PFSK-1 (cell line): Measurements from ENCODE around the gene C3.

Experiments used
- FOXP2 ChIP-seq: optimal IDR thresholded peaks from 2 replicates; pipeline ENCODE3; 2011; ENCODE audit warnings: borderline replicate concordance, control low read depth, inconsistent platforms; ENCODE audit not compliant: insufficient read depth; ENCODE audit errors: extremely low read length, extremely low read depth
- POLR2AphosphoS5 ChIP-seq: IDR thresholded peaks from 2 replicates; pipeline ENCODE4 v1.6.1; 2012; ENCODE audit warnings: low read depth, mild to moderate bottlenecking, control low read depth, low read length, moderate library complexity
- SIN3A ChIP-seq: IDR thresholded peaks from 2 replicates; pipeline ENCODE4 v1.6.1; 2012; ENCODE audit warnings: mild to moderate bottlenecking, low read length, moderate library complexity, borderline replicate concordance; ENCODE audit not compliant: insufficient read depth
- TAF1 ChIP-seq: IDR thresholded peaks from 2 replicates; pipeline ENCODE4 v1.6.1; 2012; ENCODE audit warnings: low read length, control low read depth, borderline replicate concordance; ENCODE audit not compliant: insufficient read depth
- TF ChIP-seq, protein P1 (sequence below), 2 experiments: IDR thresholded peaks; 2 replicates each; pipeline versions ENCODE4 v1.6.1 to v1.8.0; 2011 to 2012; ENCODE audit warnings: low read depth in 2 of 2, low read length in 2 of 2, control low read depth in 1 of 2, inconsistent platforms in 1 of 2, mild to moderate bottlenecking in 1 of 2, moderate library complexity in 1 of 2; ENCODE audit not compliant: insufficient read depth in 1 of 2

C3 gene

DNA sequence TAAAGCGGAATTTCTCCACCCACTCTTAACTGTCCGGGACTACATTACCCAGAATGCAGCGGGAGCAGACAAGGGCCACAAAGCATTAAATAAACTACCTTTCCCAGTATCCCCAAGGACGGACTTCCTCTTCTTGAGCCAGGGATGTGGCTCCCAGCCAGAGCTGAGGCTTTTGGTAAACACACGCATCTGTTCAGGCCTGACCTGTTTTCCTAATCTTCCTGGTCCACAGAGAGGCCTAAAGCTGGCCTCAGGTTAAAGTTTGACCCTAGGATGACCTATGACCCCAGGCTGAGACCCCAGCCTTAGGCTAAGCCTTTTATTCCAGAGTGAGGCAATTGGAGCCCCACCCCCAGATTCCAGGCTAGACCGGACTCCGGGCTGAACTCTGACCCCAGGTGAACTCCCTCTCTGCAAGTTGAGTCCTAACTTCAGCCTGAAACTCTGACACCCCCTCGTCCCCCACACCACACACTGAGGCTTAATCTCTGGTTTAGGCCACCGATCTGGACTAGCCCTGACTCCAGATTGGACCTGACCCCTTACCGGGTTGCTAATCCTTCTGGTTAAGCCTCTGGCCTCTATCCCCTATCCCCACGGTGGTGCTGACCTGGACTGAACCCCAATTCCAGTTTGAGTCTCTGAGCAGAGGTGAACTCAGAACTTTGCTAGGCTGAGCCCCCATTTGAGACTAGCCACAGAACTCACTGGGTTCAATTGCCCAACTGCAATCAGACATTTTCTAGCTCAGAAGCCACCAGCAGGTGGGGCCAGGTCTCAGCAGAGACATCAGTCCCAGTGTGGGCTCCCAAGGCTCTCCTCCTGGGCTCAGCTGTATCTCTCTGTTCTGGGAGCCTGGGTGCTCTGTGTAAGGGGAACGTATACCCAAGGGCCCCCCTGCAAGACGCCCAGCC is 17.7 kb upstream of the C3 start:
- TF ChIP-seq FOXP2 (peak; percentile 63), POLR2AphosphoS5 (no peak), TAF1 (0 out of 2 replicates have a peak, but pooled peaks have one; percentile 16), SIN3A (0 out of 2 replicates have a peak, but pooled peaks have one; percentile 29)
- TF ChIP-seq, protein P1, sequence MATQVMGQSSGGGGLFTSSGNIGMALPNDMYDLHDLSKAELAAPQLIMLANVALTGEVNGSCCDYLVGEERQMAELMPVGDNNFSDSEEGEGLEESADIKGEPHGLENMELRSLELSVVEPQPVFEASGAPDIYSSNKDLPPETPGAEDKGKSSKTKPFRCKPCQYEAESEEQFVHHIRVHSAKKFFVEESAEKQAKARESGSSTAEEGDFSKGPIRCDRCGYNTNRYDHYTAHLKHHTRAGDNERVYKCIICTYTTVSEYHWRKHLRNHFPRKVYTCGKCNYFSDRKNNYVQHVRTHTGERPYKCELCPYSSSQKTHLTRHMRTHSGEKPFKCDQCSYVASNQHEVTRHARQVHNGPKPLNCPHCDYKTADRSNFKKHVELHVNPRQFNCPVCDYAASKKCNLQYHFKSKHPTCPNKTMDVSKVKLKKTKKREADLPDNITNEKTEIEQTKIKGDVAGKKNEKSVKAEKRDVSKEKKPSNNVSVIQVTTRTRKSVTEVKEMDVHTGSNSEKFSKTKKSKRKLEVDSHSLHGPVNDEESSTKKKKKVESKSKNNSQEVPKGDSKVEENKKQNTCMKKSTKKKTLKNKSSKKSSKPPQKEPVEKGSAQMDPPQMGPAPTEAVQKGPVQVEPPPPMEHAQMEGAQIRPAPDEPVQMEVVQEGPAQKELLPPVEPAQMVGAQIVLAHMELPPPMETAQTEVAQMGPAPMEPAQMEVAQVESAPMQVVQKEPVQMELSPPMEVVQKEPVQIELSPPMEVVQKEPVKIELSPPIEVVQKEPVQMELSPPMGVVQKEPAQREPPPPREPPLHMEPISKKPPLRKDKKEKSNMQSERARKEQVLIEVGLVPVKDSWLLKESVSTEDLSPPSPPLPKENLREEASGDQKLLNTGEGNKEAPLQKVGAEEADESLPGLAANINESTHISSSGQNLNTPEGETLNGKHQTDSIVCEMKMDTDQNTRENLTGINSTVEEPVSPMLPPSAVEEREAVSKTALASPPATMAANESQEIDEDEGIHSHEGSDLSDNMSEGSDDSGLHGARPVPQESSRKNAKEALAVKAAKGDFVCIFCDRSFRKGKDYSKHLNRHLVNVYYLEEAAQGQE (IDR thresholded peaks at IDR 0.05; ENCODE audit: insufficient read depth in 1 of 2, low read depth in 2 of 2, low read length in 2 of 2), result no peak

DNA sequence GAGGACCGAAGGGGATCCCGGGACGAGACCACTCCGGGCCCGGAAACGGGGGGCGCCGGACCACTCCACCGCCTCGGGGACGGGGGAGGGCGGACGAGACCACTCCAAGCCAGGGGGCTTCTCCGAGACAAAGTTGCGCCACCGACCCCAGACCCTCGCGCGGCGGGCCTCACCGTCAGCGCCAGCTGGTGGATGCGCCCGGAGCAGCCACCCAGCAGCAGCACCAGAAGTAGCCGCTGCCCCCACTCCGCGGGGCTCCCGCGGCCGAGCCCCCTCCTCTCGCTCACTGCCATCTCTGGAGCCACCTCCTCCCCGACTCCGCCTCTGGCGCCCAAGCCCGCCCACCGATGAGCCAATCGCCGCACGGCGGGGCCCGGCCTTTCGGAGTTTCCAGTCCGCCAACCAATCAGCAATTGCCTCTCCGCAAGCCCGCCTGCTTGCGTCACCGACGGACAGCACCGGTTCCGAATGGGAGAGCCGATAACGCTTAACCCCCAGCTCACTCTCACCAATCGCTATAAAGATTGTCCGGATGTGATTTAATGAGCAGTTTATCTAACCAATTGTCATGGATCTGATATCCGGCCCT is 16.9 kb upstream of the C3 start, which contains the start of gene GPR108:
Gene GPR108 (minus strand): TSS at position 297 of the 589 bp plus-strand sequence. CDS start 4 bp downstream, at position 293.
- peak; percentile 56 for TF ChIP-seq FOXP2
- no peak for TF ChIP-seq SIN3A

DNA sequence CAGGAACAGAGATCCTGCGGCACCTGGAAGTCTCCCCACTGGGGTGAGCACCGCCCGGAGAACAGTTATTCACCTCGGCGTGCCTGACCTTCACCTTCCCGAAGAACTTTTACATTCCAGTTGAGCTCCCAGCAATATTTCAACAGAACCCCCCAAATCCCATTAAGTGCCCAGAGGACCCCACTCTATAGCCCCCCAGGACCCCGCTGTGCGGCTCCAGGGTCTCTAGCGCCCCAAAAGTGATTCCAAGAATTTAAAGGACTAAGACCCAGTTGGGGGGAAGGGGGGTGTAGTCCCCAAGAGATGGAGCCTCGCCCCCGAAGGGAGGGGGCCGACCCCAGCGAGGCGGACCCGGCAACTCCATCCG is 16.4 kb upstream of the C3 start:
- TF ChIP-seq FOXP2 (no peak), TAF1 (no peak), POLR2AphosphoS5 (no peak)
- TF ChIP-seq, protein P1 (IDR thresholded peaks at IDR 0.05; ENCODE audit: insufficient read depth in 1 of 2, low read depth in 2 of 2, low read length in 2 of 2), result no peak

DNA sequence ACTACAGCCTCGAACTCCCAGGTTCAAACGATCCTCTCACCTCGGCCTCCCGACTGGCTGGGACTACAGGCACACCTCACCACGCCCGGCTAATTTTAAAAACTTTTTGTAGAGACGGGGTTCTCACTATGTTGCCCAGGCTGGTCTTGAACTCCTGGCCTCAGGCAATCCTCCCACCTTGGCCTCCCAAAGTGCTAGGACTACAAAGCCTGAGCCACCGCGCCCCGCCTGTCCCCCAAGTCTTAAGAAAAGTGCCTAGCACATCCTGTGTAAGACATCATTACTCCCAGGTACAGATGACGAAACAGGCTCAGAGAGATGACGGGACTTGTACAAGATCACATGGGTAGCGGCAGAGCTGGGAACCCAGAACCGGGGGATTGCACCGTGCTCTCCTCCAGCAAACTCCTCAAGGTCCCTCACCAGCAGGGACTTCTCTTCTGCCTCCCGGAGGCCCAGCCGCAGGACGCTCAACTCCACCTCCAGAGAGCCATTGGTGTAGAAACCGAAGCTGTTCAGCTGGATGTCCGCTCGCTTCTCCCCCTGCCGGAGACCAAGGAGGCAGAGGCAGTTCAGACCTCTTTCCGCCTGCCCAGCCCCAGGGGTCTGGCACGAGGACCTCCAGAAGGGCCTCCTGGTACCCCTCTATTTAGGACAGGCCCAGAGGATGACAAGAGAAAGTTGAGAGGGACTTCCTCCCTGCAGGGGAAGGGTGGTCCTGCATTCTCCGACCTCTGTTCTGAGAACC is 15.9 kb upstream of the C3 start:
- TF ChIP-seq, protein P1 (IDR thresholded peaks at IDR 0.05; ENCODE audit: insufficient read depth in 1 of 2, low read depth in 2 of 2, low read length in 2 of 2), result no peak
- no peak for TF ChIP-seq FOXP2
- no peak for TF ChIP-seq POLR2AphosphoS5
- TF ChIP-seq SIN3A, result peak; percentile 5; the same call in 1 of the 2 replicates
- TF ChIP-seq TAF1, result 0 out of 2 replicates have a peak, but pooled peaks have one; percentile 9

DNA sequence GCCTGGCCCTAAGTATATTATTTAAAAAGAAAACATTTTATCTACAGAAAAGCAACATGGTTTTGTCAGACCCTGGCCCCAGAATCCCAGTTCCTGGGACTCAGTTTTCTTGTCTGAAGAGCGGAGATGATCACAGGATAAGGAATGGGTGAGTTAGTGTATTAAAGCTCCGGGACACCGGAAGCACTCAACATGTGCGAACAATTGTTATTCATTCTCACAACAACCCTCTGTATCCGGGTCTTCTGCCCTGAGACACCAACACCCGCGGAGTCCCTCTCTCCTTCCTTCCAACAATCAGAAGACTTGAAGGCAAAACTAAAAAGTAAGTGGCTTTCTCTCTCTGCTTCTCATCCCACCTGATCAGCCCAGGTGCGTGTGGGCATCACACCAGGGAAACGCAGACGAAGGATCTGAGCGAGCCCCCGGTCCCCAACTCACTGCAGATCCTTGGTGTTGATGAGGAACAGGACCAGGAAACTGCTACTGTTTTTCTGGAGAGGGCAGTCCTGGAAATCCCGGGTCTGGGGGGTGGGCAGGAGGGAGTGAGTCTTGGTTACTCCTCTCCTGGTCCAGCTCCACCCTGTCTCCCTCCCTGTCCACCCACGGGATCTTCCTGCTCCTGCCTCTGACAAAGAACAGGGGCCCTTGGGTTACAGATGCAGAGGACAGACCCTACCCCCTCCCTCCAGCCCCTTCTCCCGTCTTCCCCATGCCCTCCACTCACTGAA is 14.9 kb upstream of the C3 start:
- TF ChIP-seq TAF1 (no peak), FOXP2 (no peak), POLR2AphosphoS5 (no peak), SIN3A (no peak)
- TF ChIP-seq, protein P1 (IDR thresholded peaks at IDR 0.05; ENCODE audit: insufficient read depth in 1 of 2, low read depth in 2 of 2, low read length in 2 of 2), result no peak
